GM23338 (cell line): ENCODE measurements around the gene IGF2.

Experiments
- CREB1 ChIP-seq: fragments of 250-450 bp; sonication (Bioruptor Pico); IDR thresholded peaks from 2 replicates; pipeline ENCODE4 v1.5.0; 2020; ENCODE audit warnings: low read depth, mild to moderate bottlenecking, moderate library complexity
- POLR2AphosphoS5 ChIP-seq: IDR thresholded peaks from 2 replicates; pipeline ENCODE4 v1.6.1; 2016; ENCODE audit warnings: antibody characterized with exemption, low read depth

DNA sequence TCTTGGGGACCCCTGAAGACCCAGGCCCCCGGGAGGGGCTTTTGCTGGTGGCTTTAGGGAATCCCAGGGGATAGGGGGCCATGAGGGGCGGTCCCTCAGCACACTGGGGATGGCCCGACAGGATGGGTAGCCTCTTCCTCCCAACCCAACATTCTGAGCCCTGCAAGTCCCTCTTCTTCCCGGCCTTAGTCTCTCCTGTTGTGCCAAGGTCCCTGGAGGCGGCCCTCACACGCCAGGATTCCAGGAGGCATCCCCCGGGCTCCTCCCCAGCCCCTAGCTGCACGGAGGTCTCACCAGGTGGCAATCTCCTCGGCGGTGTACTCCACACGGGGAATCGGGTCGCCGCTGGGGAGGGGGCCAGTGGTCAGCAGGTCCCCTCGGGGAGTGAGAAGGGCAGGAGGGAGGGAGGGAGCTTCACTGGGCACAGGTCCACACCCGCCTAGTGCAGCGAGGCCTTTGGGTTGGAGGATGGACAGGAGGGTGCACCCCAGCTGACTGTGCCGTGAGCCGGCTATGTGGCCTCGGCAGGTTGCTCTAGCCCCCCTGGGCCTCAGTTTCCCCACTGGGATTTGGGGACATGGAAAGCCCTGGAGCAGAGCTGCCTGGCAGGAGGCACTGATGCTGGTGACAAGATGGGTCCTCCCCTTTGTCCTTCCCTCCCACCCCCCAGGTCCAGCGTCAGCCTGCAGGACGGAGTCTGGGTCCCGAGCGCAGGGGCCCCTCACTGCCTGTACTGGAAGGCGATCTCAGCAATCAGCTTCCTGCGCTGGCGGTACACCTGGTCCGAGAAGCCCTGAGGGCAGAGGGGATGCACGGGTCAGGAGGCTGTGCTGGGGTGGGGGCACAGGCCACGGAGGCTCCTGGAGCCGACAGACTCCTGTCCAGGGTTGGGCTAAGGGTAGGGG lies 28.2 kb upstream of the IGF2 start:
- TF ChIP-seq CREB1 (CRISPR knock-in tag) (no peak), POLR2AphosphoS5 (no peak)
